HFFc6 (cell line): ENCODE results near the gene OCEL1. TPM values are rescaled to one million over a fixed set of nuclear protein-coding genes. Genes with fewer than 3 reads are reported as not detected.
"Not testable (repeated sequence)": the region's sequence is repeated elsewhere in the genome, so short reads cannot be mapped to it uniquely, and the experiment has no call there.

Source experiments
- DNase-seq: peaks from one replicate; pipeline ENCODE4 v3.0.0-alpha.2; 2018
- H3K27ac Mint-ChIP-seq: 2 replicates; pipeline ENCODE4 v1.8.0; 2020; ENCODE audit warnings: mild to moderate bottlenecking, mixed read lengths
- H3K27me3 Mint-ChIP-seq: 2 replicates; pipeline ENCODE4 v1.8.0; 2021; ENCODE audit warnings: mild to moderate bottlenecking, moderate library complexity, mixed read lengths; ENCODE audit not compliant: insufficient read depth
- H3K36me3 Mint-ChIP-seq: 2 replicates; pipeline ENCODE4 v1.8.0; 2021; ENCODE audit warnings: low read depth, mixed read lengths
- H3K4me1 Mint-ChIP-seq: 2 replicates; pipeline ENCODE4 v1.8.0; 2020; ENCODE audit warnings: low read depth, mixed read lengths
- H3K4me3 Mint-ChIP-seq: 2 replicates; pipeline ENCODE4 v1.8.0; 2020; ENCODE audit warnings: mild to moderate bottlenecking, moderate library complexity, mixed read lengths
- H3K9me3 Mint-ChIP-seq: 2 replicates; pipeline ENCODE4 v1.8.0; 2020; ENCODE audit warnings: mild to moderate bottlenecking, mixed read lengths
- CTCF ChIP-seq: fragments of 200-600 bp; sonication (generic); IDR thresholded peaks from 2 replicates; pipeline ENCODE4 v1.5.0; 2021; ENCODE audit warnings: antibody characterized with exemption, mild to moderate bottlenecking
- total RNA-seq, 6 experiments: library from RNA; stranded (reverse); fragmentation: NEBNext Ultra II Directional; extraction: Animal tissue kit (Norgen Biotek cat#: 25700); gene quantifications; 2 replicates in 1 of 6; 3 replicates in 5 of 6; pipeline ENCODE4 v1.2.3, GENCODE V29; 2021

The OCEL1 gene
- total RNA-seq, 6 experiments from 2014 or later: 13.0 to 20.3 (median 17.4) TPM

- Mint-ChIP-seq H3K4me3 (no peak overlapping the region), H3K9me3 (no peaks in the 10 kb centered on the region), H3K36me3 (peaks cover 6% of the 10 kb centered on the region), H3K27ac (peak overlapping the region; percentile 21; the same call in 1 of the 2 replicates), H3K4me1 (no peaks in the 10 kb centered on the region), H3K27me3 (peaks cover 3% of the 10 kb centered on the region)
- no peak for TF ChIP-seq CTCF
- DNase-seq: no peak
Measured at GRCh38 chr19:17184371-17184841, 41.6 kb upstream of the OCEL1 start.

GRCh38 chr19:17185590-17185989 is 40.4 kb upstream of the OCEL1 start:
- Mint-ChIP-seq H3K9me3 (no peaks in the 10 kb centered on the region), H3K4me3 (no peak overlapping the region), H3K27me3 (peaks cover 3% of the 10 kb centered on the region), H3K4me1 (no peaks in the 10 kb centered on the region), H3K27ac (no peak overlapping the region), H3K36me3 (peaks cover 6% of the 10 kb centered on the region)
- TF ChIP-seq CTCF: no peak
- no peak for DNase-seq

GRCh38 chr19:17191736-17192135 is 34.3 kb upstream of the OCEL1 start:
- not testable (repeated sequence) for H3K9me3 Mint-ChIP-seq, H3K27me3 Mint-ChIP-seq, H3K4me1 Mint-ChIP-seq, DNase-seq, H3K4me3 Mint-ChIP-seq, H3K27ac Mint-ChIP-seq
- H3K36me3 Mint-ChIP-seq: peaks cover 15% of the 10 kb centered on the region

- Mint-ChIP-seq H3K4me3 (no peak overlapping the region), H3K36me3 (peaks cover 25% of the 10 kb centered on the region), H3K27me3 (peaks cover 2% of the 10 kb centered on the region), H3K4me1 (no peaks in the 10 kb centered on the region), H3K9me3 (no peaks in the 10 kb centered on the region), H3K27ac (no peak overlapping the region)
- no peak for DNase-seq
- TF ChIP-seq CTCF: no peak
Measured at GRCh38 chr19:17192751-17193150, 33.3 kb upstream of the OCEL1 start.

- no peak for DNase-seq
- no peak for TF ChIP-seq CTCF
- peaks cover 38% of the 10 kb centered on the region for H3K36me3 Mint-ChIP-seq
Measured at GRCh38 chr19:17194608-17195007, 31.4 kb upstream of the OCEL1 start.

GRCh38 chr19:17195106-17195505 is 30.9 kb upstream of the OCEL1 start:
- DNase-seq: no peak
- Mint-ChIP-seq H3K27ac (no peak overlapping the region), H3K4me1 (no peaks in the 10 kb centered on the region), H3K9me3 (no peaks in the 10 kb centered on the region), H3K36me3 (peaks cover 38% of the 10 kb centered on the region), H3K4me3 (no peak overlapping the region), H3K27me3 (peaks cover 2% of the 10 kb centered on the region)
- TF ChIP-seq CTCF: no peak

More at GRCh38 chr19:17194608-17195007, 31.4 kb upstream of the OCEL1 start:
- no peaks in the 10 kb centered on the region for H3K9me3 Mint-ChIP-seq
- no peaks in the 10 kb centered on the region for H3K4me1 Mint-ChIP-seq
- H3K27ac Mint-ChIP-seq: no peak overlapping the region
- H3K27me3 Mint-ChIP-seq: peaks cover 2% of the 10 kb centered on the region
- no peak overlapping the region for H3K4me3 Mint-ChIP-seq
